Mesenchymal stem cell (in vitro differentiated cells and primary cell): ENCODE results near the gene RIN3.

Source experiments
- DNase-seq: peaks from one replicate; pipeline ENCODE4 v3.0.0-alpha.2; 2013
- H2AFZ ChIP-seq: one replicate; pipeline ENCODE4 v1.6.1; 2013; ENCODE audit warnings: low read depth, mild to moderate bottlenecking, control low read depth, inconsistent platforms, low read length, moderate library complexity
- H2AK5ac ChIP-seq: 2 replicates; pipeline ENCODE4 v1.6.1; 2013; ENCODE audit warnings: low read length, moderate library complexity, mild to moderate bottlenecking, inconsistent platforms; ENCODE audit not compliant: severe bottlenecking
- H2BK120ac ChIP-seq: one replicate; pipeline ENCODE4 v1.6.1; 2013; ENCODE audit warnings: low read depth, mild to moderate bottlenecking, inconsistent platforms, low read length, moderate library complexity
- H2BK12ac ChIP-seq, 2 experiments: one replicate each; pipeline ENCODE4 v1.6.1; 2013; ENCODE audit warnings: inconsistent platforms in 2 of 2, low read length in 2 of 2, mild to moderate bottlenecking in 2 of 2, moderate library complexity in 2 of 2, control low read depth in 1 of 2
- H2BK15ac ChIP-seq: one replicate; pipeline ENCODE4 v1.6.1; 2013; ENCODE audit warnings: mild to moderate bottlenecking, low read depth, inconsistent platforms; ENCODE audit not compliant: poor library complexity, severe bottlenecking
- H2BK5ac ChIP-seq: 2 replicates; pipeline ENCODE4 v1.6.1; 2013; ENCODE audit warnings: low read depth, mild to moderate bottlenecking, low read length, control low read depth, inconsistent platforms; ENCODE audit not compliant: poor library complexity, severe bottlenecking
- H3K14ac ChIP-seq, 2 experiments: one replicate each; pipeline ENCODE4 v1.6.1; 2013; ENCODE audit warnings: inconsistent platforms in 2 of 2, low read length in 2 of 2, control low read depth in 1 of 2, mild to moderate bottlenecking in 1 of 2, moderate library complexity in 1 of 2
- H3K18ac ChIP-seq, 2 experiments: one replicate each; pipeline ENCODE4 v1.6.1; 2013; ENCODE audit warnings: inconsistent platforms in 2 of 2, low read length in 2 of 2, control low read depth in 1 of 2, low read depth in 1 of 2, mild to moderate bottlenecking in 1 of 2
- H3K23ac ChIP-seq, 2 experiments: one replicate each; pipeline ENCODE4 v1.6.1; 2013; ENCODE audit warnings: inconsistent platforms in 2 of 2, low read length in 2 of 2, mild to moderate bottlenecking in 2 of 2, moderate library complexity in 2 of 2, control low read depth in 1 of 2
- H3K27ac ChIP-seq: 2 replicates; pipeline ENCODE4 v1.5.1; 2013; ENCODE audit warnings: mild to moderate bottlenecking, moderate library complexity, low read length, control low read depth, inconsistent platforms; ENCODE audit not compliant: poor library complexity, severe bottlenecking
- H3K27me3 ChIP-seq, 2 experiments: 2 replicates each; pipeline versions ENCODE4 v1.6.1 to v1.7.0; 2013; ENCODE audit warnings: low read length in 2 of 2, mild to moderate bottlenecking in 2 of 2, moderate library complexity in 2 of 2, control low read depth in 1 of 2, inconsistent platforms in 1 of 2; ENCODE audit not compliant: control insufficient read depth in 1 of 2, insufficient read depth in 1 of 2
- H3K36me3 ChIP-seq, 2 experiments: 2 replicates each; pipeline versions ENCODE4 v1.6.1 to v1.7.0; 2013; ENCODE audit warnings: low read length in 2 of 2, control low read depth in 1 of 2, inconsistent platforms in 1 of 2, low read depth in 1 of 2, mild to moderate bottlenecking in 1 of 2; ENCODE audit not compliant: insufficient read depth in 2 of 2, control insufficient read depth in 1 of 2
- H3K4ac ChIP-seq, 2 experiments: one replicate each; pipeline ENCODE4 v1.6.1; 2013; ENCODE audit warnings: inconsistent platforms in 2 of 2, low read length in 2 of 2, mild to moderate bottlenecking in 2 of 2, moderate library complexity in 2 of 2, control low read depth in 1 of 2, low read depth in 1 of 2
- H3K4me1 ChIP-seq: 2 replicates; pipeline ENCODE4 v1.6.1; 2013; ENCODE audit warnings: low read depth, low read length, control low read depth; ENCODE audit not compliant: control insufficient read depth, insufficient read depth
- H3K4me2 ChIP-seq: 2 replicates; pipeline ENCODE4 v1.6.1; 2013; ENCODE audit warnings: low read length, mild to moderate bottlenecking, inconsistent platforms; ENCODE audit not compliant: poor library complexity, severe bottlenecking
- H3K4me3 ChIP-seq, 2 experiments: 2 replicates each; pipeline versions ENCODE4 v1.5.1 to v1.7.0; 2013; ENCODE audit warnings: low read length in 2 of 2, mild to moderate bottlenecking in 2 of 2, control low read depth in 1 of 2, low read depth in 1 of 2; ENCODE audit not compliant: insufficient read depth in 1 of 2
- H3K79me1 ChIP-seq: replicated peaks from 2 replicates; pipeline ENCODE4 v1.6.1; 2013; ENCODE audit warnings: mild to moderate bottlenecking, control low read depth, low read length, inconsistent platforms; ENCODE audit not compliant: poor library complexity, severe bottlenecking
- H3K9ac ChIP-seq: 2 replicates; pipeline ENCODE4 v1.7.0; 2013; ENCODE audit warnings: mild to moderate bottlenecking, low read length, moderate library complexity
- H3K9me3 ChIP-seq: 2 replicates; pipeline ENCODE4 v1.7.0; 2013; ENCODE audit warnings: mild to moderate bottlenecking, low read length; ENCODE audit not compliant: control insufficient read depth
- H4K8ac ChIP-seq: one replicate; pipeline ENCODE4 v1.6.1; 2013; ENCODE audit warnings: inconsistent platforms, mild to moderate bottlenecking, low read length, moderate library complexity
- H4K91ac ChIP-seq: one replicate; pipeline ENCODE4 v1.6.1; 2013; ENCODE audit warnings: mild to moderate bottlenecking, low read length, inconsistent platforms
- WGBS: methylation state at CpG from one replicate; pipeline ENCODE4 v1.1.7; 2013; ENCODE audit warnings: mixed read lengths; 5-methylcytosine and 5-hydroxymethylcytosine counted together

Gene RIN3

DNA sequence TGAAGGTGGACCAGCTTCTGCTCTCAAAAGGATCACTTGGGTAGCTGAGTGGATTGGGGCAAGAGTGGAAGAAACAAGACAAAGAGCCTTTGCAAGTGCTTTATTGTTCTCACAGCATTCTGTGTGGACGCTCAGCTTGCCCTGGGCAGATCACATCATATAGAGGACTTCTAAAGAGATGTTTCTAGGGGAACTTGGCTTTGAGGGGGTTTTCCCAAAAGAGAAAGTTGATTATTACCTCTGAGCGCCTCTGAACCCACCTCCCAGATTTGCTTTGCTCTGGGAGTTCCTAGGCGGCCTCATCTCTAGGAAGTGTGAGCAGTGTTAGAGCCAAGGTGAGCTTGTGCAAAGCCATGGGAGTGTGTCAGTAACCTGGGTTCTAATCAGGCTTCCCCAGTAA lies 81.7 kb downstream of the RIN3 start:
- Histone ChIP-seq H3K14ac (no peak overlapping the region), H2BK5ac (no peak overlapping the region), H3K27me3 (no peaks in the 10 kb centered on the region), H3K4me1 (peaks cover 6% of the 10 kb centered on the region), H3K36me3 (peaks cover 0 to 58% of the 10 kb centered on the region in 2 experiments), H4K8ac (no peak overlapping the region), H2BK120ac (no peak overlapping the region), H4K91ac (no peak overlapping the region), H3K4me2 (no peak overlapping the region), H2BK12ac (no peak overlapping the region), H3K9me3 (peaks cover 16% of the 10 kb centered on the region), H3K4me3 (no peak overlapping the region), H3K23ac (no peak overlapping the region), H3K4ac (no peak overlapping the region), H2AK5ac (no peak overlapping the region), H3K79me1 (no peaks in the 10 kb centered on the region), H3K27ac (no peak overlapping the region), H2AFZ (no peak overlapping the region), H3K9ac (no peak overlapping the region), H2BK15ac (no peak overlapping the region), H3K18ac (no peak overlapping the region)
- DNase-seq, result no peak
- WGBS, result 100% methylated on average over 3 of the region's 3 CpGs

DNA sequence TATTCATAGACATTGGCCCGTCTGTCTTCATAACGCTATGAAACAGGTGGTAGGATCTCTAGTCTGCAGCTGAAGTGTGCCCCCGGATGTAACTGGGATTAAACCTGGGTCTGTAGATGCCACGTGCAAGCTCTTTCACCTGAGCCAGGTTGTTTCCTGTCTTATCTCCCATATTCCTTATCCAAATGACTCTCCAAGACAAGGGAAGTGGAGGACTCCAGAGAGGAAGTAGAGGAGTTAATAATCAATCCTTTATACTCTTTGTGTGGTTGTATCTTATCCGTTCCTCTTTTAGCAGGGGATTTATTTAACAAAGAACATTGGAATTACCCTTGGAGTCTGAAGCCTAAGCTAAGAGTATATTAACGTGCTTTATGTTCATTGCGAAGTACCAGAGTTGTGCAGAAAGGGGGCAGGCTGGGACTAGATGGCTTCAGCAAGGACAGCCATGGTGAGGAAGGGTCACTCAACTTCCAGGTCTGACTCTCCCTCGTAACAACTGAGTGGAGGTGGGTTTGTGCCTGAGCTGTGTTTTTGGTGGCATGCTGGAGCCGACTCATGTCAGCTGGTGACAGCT lies 82.8 kb downstream of the RIN3 start:
- no peak overlapping the region for H3K23ac ChIP-seq
- no peak for DNase-seq
- H4K8ac ChIP-seq, result peak overlapping the region; percentile 7
- peaks cover 8% of the 10 kb centered on the region for H3K4me1 ChIP-seq
- no peak overlapping the region for H3K4me3 ChIP-seq
- 80% methylated on average over 9 of the region's 9 CpGs for WGBS
- H4K91ac ChIP-seq, result no peak overlapping the region
- no peak overlapping the region for H2AK5ac ChIP-seq
- peaks cover 4% of the 10 kb centered on the region for H3K79me1 ChIP-seq
- H3K18ac ChIP-seq, result peak overlapping the region in 1 of 2 experiments; percentile 37
- peaks cover 16% of the 10 kb centered on the region for H3K9me3 ChIP-seq
- H3K14ac ChIP-seq, result no peak overlapping the region
- H3K9ac ChIP-seq, result no peak overlapping the region
- H3K27me3 ChIP-seq, result no peaks in the 10 kb centered on the region
- peaks cover 0 to 48% of the 10 kb centered on the region in 2 experiments for H3K36me3 ChIP-seq
- H3K4me2 ChIP-seq, result no peak overlapping the region
- H2AFZ ChIP-seq, result no peak overlapping the region
- H2BK120ac ChIP-seq, result no peak overlapping the region
- H2BK15ac ChIP-seq, result no peak overlapping the region
- H2BK5ac ChIP-seq, result no peak overlapping the region
- H2BK12ac ChIP-seq, result no peak overlapping the region
- H3K4ac ChIP-seq, result no peak overlapping the region
- H3K27ac ChIP-seq, result no peak overlapping the region

DNA sequence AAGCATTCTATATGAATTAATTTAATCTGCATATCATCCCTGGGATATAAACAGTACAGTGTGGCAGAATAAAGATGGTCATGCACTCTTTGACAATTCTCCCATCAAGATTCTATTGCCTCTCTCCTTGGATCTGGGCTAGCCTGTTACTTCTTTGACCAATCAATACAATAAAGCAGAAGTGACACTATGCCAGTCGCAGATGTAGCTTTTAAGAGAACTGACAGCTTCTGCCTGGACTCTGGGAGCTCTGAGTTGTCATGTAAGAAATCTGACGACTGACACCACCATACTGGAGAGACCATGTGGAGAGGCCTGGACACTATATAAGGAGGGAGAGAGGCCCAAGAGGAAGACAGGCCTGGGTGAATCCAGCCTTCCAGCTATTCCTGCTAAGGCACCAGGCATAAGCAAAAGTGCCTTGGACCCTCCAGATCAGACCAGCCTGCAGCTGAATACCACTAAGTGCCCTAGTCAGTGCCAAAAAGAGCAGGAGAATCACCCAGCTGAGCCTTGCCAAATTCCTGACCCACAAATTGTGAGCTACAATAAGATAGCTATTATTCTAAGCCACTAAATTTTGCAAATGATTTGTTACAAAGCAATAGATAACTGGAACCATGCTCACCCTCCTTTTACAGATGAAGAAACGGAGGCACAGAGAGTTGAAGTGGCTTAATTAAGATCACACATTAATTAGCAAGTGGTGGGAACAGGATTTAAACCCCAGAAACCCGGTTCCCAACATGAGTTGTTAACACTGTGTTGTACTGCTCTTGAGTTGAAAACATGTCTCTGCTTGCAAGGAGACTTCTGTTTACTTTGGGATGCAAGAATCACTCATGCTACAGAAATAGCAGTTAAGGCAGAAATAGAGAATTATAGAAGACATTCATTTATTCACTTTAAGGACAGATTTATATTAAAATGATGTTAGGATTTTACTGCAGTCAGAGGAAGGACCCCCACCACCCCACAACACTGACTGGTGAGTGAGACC lies 84.6 kb downstream of the RIN3 start:
- H2BK15ac ChIP-seq, result peak overlapping the region; percentile 74
- peaks cover 3 to 42% of the 10 kb centered on the region in 2 experiments for H3K36me3 ChIP-seq
- H3K23ac ChIP-seq, result no peak overlapping the region
- peaks cover 8% of the 10 kb centered on the region for H3K79me1 ChIP-seq
- H3K27ac ChIP-seq, result no peak overlapping the region
- no peak for DNase-seq
- H3K14ac ChIP-seq, result no peak overlapping the region
- no peak overlapping the region for H2AFZ ChIP-seq
- no peak overlapping the region for H3K4me2 ChIP-seq
- no peak overlapping the region for H4K8ac ChIP-seq
- H3K27me3 ChIP-seq, result no peaks in the 10 kb centered on the region
- peak overlapping the region; percentile 23 to 27 for H2BK12ac ChIP-seq
- H2BK5ac ChIP-seq, result no peak overlapping the region
- peak overlapping the region; percentile 90 for H2BK120ac ChIP-seq
- peak overlapping the region; percentile 54 to 63 for H3K18ac ChIP-seq
- H2AK5ac ChIP-seq, result no peak overlapping the region
- peak overlapping the region in 1 of 2 experiments; percentile 12 for H3K4ac ChIP-seq
- H3K9ac ChIP-seq, result no peak overlapping the region
- H3K4me1 ChIP-seq, result peaks cover 8% of the 10 kb centered on the region
- no peak overlapping the region for H3K4me3 ChIP-seq
- peak overlapping the region; percentile 39 for H4K91ac ChIP-seq
- WGBS, result 89% methylated on average over 4 of the region's 4 CpGs
- peaks cover 16% of the 10 kb centered on the region for H3K9me3 ChIP-seq

DNA sequence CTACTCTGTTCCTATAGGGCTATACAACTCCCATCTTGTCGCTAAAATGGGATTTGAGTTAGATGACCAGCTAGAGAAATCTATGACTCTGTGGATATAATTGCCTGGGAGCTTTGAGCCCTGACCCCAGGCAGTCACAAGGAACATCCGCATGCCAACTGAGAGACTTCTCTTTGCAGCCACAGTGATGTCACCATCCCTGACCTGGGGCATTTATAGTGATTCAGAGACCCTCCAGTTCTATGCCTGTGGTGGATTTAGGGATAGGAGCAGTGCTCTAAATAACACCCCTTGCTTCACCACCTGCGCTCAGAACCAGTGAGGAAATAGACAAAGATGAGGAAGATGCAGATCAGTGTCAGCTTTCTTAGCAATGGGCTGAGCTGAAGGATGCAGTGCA lies 86.2 kb downstream of the RIN3 start:
- Histone ChIP-seq H2BK120ac (no peak overlapping the region), H3K9ac (peak overlapping the region; percentile 18), H3K4me2 (no peak overlapping the region), H2BK12ac (no peak overlapping the region), H3K27me3 (no peaks in the 10 kb centered on the region), H3K9me3 (peaks cover 10% of the 10 kb centered on the region), H4K91ac (no peak overlapping the region), H2BK5ac (no peak overlapping the region), H2AFZ (no peak overlapping the region), H3K27ac (no peak overlapping the region), H3K4ac (no peak overlapping the region), H3K4me1 (peaks cover 15% of the 10 kb centered on the region), H4K8ac (no peak overlapping the region), H3K23ac (no peak overlapping the region), H3K79me1 (peaks cover 11% of the 10 kb centered on the region), H2AK5ac (no peak overlapping the region), H3K18ac (peak overlapping the region; percentile 1 to 74), H3K4me3 (no peak overlapping the region), H3K36me3 (peaks cover 3 to 36% of the 10 kb centered on the region in 2 experiments), H3K14ac (no peak overlapping the region), H2BK15ac (no peak overlapping the region)
- WGBS, result 89% methylated on average over 3 of the region's 3 CpGs
- DNase-seq, result peak; percentile 70
